HG03280 (cell line): ENCODE data around the gene MYOM3.

Experiments
- ATAC-seq: cut with Tn5 transposase; IDR thresholded peaks from one replicate; pipeline ENCODE4 v1.9.1; 2021; ENCODE audit warnings: mild to moderate bottlenecking, moderate library complexity; ENCODE audit not compliant: unreplicated experiment

MYOM3 gene

DNA sequence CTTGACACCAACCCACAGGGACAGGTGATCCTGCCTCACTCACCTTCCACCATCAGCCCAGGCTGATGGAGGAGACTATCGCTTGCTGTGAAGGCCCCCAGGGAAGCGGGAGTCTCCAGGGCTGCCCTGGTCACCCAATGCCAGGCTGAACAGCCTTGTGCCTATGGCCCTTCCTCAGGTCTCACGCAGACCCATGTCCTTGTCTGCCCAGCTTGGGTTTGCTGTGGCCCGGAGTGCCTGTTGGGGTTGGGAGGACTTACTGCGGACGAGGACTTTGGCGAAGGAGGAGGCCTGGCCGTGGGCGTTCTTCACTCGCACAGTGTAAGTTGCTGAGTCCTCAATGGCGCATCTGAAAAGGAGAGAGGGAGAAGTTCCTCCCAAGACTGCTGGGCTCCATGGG lies 14.3 kb downstream of the MYOM3 start:
- ATAC-seq: no peak

DNA sequence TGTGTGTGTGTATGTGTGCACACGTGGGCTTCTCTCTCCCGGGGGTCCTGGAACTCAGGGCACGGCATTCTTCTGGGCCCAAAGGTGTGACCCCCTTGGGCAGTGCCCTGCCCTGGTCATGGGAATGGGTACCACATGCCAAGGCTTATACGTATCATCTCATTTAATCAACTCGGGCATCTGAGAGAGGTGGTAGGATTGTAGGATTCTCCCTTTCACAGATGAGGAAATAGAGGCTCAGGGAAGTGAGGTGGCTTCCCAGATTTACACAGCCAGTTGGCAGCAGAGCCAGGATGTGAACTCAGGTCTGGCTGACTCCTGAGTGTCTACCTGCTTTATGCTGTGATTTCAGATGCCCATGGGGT lies 15.2 kb downstream of the MYOM3 start:
- no peak for ATAC-seq

DNA sequence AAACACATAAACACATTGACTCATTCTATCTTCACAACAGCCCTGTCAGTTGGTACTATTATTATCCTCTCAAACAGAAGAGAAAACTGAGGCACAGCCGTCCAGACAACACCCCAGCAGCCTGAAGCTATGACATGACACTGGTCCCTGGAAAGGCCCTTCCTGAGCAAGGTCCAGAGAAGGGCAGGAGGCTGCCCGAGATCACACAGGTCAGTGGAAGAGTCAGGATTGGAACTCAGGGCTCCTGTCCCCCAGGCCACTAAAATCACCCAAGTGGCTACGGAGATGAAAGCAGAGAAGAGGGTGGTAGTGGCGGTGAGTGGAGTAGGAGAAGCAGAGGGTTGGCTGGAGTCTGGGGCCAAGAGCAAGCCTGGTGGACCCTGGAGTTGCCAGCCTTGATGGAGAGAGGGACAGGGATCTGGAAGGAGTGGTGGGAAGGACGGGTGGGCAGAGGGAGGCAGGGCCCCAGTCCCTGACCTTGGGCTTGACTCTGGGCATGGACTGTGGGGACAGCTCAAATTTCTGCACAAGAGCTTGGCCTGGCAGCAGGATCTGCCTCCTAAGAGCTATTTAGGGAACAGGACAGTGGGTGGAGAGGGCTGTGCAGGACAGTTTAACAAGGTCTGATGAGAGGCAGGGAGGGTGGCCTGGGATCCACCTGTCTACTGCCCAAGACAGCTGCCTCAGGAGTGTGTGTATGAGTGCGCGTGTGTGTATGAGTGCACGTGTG lies 15.8 kb downstream of the MYOM3 start:
- no peak for ATAC-seq

DNA sequence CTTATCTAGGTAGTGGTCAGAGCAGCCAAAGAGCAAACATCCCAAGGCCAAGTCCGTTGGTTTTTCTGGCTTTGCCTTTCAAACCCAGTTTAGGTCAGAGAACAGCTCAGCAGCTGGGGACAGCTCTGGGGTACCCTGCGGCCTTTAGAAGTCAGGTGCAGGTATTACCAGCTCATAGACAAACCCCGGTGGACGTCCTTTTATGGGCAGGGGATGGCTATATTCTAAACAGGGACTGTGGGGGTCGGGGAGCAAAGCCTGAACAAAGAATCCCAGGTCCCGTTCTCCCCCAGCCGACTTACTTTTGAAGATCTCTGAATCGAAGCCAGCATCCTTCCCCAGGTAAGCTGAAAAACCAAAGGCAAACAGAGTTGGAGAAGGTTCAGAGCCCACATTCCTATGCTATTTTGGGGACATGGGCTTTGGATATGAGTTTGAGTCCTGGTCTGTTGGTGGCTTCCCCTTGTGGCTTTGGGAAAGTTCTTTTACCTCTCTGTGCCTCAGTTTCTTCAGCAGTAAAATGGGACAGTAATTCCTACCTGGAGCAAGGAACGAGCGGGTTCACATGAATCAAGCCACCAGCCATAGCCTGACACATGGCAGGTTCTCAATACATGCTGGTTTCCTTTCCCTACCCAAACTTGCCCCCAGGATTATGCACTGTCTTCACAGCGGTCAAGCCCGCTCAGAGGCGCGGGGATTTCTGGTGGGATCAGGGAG lies 16.6 kb downstream of the MYOM3 start:
- ATAC-seq: no peak

DNA sequence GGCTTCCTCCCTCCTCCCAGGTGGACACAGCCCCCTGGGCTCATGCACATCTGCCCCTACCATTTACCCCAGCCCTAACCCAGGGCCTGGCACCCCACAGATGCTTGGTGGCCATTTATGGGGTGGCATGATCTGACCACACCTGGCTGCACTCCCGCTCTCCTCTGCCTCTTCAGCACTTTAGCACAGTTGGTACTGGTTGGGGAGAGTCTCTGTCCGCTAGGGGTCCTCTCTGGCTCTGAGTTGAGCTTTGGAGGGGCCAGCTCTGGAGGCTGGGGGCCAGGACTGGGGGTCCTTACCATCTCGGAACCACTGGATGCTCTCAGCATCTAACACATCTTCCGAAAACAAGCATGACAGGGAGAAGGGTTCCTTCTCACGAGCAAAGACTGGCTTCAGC lies 17.4 kb downstream of the MYOM3 start:
- no peak for ATAC-seq

DNA sequence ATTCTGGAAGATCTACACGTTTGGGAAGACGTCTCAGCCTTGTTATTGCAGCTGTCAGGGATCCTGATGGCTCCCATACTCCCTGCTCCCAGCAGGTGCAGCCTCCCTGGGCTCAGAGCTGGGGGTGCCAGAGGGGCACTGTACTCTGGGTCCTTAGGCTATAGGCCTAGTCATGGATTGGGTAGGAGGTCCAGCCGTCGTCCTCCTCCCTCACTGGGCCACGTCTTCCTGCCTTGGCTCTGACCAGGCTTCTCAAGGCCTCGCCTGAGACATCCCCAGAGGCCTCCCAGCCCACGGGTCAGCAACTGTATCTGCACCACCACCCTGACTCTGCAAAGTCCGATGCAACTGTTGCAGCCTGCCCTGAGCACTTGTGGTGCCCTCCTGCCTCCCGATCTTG lies 18.2 kb downstream of the MYOM3 start:
- ATAC-seq: no peak

DNA sequence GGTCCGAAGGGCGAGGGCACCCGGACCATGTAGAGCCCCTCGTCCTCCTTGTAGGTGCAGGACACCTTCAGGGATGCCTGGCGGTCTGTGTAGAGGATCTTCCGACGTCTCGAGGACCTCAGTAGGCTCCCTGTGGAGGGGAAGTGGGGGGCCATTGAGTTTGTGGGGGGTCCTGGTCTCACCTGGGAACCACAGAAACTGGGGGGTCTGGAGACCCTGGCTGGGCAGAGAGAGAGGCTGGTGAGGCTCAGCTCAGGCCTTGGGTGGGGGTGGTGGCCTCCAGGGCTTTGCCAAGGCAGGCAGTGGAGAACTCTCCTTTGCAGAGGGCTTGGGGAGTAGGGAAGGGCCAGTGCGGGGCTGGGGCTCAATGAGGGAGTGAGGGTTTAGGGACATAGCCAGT lies 19.0 kb downstream of the MYOM3 start:
- no peak for ATAC-seq

DNA sequence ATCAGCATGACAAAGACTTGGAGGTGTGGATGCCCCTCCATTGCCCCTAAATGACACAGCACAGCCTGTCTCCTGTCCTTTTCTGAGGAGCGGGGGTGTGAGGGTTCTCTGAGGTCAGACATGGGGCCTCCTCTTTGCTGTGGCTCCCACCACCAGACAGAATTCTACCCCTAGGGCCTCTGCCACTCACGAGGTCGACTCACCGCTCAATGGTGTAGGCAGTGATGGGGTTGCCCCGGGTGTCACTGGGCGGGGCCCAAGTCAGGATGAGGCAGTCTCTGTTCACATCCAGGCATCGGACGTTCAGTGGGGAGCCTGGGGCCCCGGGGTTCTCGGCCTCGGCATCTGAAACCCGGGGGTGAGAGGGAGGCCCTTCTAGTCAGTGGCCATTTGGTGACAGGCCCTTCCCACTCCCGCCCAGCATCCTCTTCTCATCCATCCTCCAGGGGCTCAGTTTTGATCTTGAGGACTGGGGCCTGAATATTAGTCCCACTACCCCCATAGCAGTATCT lies 19.9 kb downstream of the MYOM3 start:
- no peak for ATAC-seq

DNA sequence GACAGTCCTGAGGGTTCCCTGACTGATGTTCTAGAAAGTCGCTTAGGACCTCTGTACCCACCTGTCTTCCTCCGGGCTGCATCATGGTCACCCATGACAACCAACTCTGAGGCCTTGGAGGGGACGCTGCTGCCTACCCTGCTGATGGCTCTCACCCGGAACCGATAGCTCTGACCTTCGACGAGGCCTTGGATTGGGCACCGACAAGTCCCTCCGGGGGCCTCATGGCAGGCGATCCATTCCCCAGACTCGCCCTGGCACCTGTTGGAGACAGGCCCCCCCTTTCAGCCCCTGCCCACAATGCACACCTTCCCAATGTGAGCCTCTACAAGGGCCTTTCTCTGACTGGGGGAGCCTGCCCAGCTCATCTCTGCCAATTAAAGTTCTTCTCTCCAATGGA lies 21.2 kb downstream of the MYOM3 start:
- ATAC-seq: no peak

DNA sequence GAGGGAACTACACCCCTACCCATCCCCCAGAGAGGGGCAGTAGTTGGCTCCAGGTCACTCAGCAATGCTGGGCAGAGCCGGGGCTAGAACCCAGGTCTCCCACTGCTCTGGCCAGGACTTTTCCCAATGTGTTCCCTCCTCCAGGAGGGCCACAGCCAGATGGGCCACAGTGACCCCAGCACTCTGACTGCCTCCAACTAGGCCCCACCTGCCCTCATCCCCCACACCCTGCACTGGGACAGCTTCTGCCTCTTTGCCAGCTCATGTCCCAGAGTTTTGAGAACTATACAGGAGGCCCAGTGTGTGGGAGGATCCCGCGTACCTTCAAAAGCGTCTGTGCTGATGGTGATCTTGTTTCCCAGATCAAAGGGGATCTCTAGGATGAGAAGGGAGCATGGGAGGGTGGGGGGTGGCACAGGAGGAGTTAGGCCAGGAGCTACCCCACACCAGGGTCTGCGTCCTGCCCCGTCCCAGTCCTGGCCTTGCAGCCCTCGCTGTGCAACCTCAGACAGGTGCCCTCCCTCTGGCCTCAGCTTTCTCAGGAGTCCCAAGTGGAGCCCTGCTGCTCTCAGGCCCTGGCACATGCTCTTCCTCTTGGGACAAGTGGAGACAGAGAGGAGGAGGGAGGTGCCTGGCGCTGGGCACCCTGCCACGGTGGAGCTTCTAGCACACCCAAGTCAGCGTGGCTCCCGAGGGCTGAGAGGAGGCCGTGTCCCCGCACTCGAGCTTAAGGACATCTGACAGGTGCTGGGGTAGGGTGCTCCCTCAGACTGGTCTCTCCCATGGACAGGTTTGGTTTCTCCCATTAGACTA lies 22.0 kb downstream of the MYOM3 start:
- no peak for ATAC-seq

DNA sequence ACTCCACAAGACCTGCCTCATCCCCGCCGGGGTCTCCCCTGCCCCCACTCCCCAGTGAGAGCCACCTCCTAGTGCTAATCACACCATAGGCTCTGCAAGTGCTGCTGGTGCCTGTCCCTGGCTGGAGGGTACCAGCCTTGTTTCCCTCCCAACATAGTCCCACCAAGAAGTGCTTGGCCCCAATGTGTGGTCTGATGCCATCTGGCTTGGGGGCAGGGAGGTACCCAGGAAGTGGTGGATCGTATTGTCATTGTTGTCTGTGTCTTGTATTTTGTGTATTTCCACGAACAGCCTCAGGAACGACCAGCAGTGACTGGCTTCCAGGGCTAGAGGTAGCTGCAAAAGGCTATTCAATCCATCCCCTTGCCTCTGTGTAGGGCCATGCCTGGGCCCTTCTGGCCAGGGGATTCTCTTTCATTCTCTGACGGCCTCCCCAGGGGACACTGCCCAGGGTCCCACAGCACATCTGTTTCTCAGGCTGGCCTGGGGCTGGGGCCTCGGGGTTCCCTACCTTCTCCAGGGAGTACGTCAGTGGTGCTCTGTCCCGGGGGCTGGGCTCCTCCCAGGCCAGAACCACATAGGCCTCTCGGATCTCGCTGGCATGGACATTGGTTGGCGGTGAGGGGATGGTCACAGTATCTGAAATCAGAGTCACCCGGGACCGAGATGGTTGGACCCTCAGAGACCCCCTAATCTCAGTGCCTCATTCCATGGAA lies 22.8 kb downstream of the MYOM3 start:
- ATAC-seq: no peak

DNA sequence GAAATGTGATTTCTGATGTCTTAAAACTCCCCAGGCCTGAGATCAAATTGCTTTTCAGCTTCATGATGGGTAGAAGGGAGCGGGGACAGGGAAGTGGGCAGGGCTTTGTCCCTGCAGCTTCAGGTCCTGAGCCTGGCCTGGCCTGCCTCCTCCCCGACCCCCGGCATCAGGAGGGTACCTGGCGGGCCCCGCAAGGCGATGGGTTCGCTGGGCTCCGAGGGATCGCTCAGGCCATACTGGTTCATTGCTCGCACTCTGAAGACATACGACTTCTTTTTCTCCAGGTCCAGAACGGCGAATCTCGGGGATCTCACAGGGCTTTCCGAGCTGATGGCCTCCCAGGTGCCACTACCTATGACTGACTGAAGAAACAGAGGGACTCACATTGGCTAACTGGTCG lies 25.5 kb downstream of the MYOM3 start:
- no peak for ATAC-seq

DNA sequence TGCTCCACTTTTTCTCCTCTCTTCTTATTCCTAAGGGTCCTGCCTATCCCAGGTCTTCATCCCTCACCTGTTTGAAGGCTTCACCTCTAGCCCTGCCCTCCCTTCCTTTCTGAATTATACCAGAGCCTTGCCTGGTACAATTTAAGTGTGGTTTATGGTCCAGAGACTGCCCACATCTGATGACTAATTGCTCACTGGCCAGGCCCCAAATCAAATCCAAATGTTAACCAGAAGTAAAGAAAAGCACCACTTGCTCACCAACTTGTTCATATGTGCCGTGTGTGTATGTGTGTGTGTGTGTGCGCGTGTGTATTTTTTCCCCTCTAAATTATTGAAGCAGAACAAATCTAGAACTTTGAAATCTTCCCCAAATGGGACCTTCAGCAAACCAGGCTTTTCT lies 26.4 kb downstream of the MYOM3 start:
- no peak for ATAC-seq

DNA sequence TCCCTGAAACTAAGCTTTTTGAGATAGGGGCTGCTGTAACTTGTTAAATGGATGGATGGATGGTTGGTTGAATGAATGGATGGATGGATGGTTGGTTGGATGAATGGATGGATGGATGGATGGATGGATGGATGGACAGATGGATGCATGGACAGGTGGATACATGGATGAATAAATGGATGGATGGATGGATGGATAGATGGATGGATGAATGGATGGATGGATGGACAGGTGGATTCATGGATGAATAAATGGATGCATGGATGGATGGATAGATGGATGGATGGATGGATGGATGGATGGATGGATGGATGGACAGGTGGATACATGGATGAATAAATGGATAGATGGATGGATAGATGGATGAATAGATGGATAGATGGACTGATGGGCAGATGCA lies 26.9 kb downstream of the MYOM3 start:
- ATAC-seq: no peak

DNA sequence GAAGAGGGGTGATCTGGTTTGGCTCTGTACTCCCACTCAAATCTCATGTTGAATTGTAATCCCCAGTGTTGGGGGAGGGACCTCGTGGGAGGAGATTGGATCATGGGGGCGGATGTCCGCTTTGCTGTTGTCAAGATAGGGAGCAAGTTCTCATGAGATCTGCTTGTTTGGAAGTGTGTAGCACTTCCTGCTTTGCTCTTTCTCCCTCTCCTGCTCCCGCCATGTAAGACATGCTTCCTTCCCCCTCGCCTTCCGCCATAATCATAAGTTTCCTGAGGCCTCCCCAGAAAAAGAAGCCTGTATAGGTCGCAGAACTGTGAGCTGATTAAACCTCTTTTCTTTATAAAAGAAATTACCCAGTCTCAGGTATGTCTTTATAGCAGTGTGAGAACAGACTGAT lies 27.9 kb downstream of the MYOM3 start:
- ATAC-seq: no peak

DNA sequence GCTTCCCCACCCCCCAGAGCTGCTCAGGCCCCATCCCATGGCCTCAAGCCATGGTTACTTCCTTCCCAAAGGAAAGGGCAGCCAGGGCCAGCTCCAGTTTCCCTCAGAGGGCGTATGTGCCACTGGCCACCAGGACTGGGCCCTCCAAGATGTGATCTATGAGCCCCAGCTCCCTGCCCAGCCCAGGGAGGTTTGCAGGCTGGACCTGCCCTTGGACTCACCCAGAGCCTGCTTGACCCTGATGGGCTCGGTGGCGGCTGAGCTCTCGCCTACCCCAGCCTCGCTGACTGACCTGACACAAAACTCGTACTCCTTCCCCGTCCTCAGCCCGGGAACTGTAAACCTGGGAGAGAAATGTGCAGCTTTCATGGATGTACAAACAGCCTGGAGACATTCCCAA lies 29.6 kb downstream of the MYOM3 start:
- ATAC-seq: no peak

DNA sequence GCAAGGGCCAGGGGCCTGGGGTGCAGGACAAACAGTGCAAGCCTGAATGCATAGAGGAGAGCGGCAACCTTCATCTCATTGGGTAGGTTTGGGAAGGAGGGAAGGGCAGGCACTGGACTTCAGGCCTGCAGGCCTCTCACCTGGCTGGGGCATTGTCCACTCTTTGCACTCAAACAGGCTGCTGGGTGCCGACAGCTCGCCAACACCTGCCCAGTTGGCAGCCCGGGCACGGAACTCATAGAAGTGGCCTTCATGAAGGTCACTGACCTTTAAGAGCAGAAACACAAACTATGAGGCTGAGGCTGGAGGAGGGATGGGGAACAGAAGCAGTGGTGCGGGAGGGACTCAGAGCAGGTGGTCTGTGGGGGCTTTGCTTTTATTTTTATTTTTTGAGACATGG lies 30.7 kb downstream of the MYOM3 start:
- no peak for ATAC-seq

DNA sequence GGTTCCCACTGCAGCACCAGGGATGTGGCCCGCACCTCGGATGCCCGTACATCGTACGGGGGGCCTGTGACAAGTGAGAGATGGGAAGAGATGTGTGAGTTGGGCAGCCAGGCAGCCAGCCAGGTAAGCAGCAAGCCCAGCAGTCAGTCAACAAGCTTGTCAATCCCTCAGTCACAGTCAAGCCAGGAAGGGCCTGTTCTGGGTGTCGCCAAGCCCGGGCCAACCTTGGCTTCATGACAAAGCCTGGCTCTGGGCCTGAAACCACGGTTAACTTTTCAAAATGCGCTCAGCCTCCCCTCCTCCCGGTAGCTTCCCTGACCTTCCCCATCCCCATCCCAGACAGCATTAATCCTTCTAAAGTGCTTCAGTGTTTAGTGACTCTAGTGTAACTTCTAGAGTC lies 31.8 kb downstream of the MYOM3 start:
- no peak for ATAC-seq

DNA sequence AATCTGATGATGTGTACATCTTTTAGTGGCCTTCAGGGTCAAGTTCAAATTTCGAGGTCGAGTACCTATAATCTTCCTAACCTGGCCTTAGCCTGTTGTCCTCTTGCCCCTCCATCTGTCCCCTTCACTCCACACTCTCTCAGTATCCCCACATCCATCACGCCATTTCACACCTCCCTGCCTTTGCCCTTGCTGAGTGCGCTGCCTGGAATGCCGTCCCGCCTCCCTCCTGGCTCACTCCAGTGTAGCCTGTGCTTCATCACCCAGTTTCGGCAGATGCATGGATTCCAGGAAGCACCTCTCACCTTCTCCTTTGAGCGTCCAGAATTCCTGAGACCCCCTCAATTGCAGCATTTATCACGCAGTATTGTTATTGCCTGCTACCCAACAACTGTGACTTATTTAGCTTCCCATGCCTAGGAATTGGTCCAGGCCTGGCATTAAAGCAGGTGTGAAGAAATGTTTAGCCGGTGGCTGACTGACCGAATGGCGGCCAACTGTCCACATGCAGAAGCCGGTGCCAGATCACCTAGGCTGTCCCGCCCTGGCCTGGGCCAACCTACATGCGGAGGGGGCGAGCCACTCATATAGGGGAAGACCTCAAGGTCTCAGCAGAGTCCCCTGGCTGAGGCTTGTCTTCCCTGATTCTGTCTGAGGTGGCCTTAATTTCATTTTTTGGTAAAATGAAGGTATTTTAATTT lies 34.5 kb downstream of the MYOM3 start:
- no peak for ATAC-seq

DNA sequence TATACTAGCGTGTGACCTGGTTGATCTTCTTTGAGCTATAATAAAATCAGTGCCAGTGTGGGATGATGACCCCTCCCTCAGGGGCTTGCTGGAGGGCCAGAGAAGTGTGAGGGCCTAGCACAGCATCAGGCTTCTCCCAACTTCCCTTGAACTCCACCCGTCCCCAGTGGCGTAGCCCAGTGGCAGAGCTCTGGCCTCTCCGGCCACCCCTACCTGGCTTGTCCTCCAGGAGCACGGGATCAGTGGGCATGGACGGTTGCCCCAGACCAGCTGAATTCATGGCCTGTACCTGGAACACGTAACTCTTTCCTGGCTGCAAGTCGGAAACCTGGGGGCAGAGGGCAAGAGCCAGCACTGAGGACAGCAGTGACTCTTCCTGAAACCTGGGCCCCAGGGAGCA lies 36.0 kb downstream of the MYOM3 start:
- ATAC-seq: no peak

DNA sequence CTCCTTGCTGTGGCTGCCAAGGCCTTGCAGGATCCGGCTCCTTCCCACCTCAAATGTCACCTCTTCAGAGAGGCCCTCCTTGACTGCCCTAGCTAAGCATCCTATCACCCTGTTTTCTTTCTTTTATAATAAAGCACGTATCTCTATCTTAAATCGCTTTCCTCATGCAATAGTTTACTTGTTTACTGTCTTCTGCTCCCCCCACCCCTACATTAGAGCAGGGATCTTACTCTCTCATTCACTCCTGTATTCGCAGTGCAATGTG lies 36.4 kb downstream of the MYOM3 start:
- ATAC-seq: no peak
